ENCODE data around the gene CD2.

CD2 gene

GRCh38 chr1:116754198-116754977 is at the start of gene CD2:
TSS of gene CD2 (plus strand) at chr1:116754430. CDS start at chr1:116754493, 63 bp downstream.
- no peak for FAIRE-seq

- FAIRE-seq = no peak
These were observed 48.1 kb upstream of the CD2 start for GRCh38 chr1:116706123-116706522.

- no peak for FAIRE-seq
These were observed 47.4 kb upstream of the CD2 start for GRCh38 chr1:116706841-116707240.

- no peak for FAIRE-seq
These were observed 45.9 kb upstream of the CD2 start for GRCh38 chr1:116708255-116708900.

GRCh38 chr1:116709666-116710167 is 44.5 kb upstream of the CD2 start:
- FAIRE-seq = no peak

- no peak for FAIRE-seq
These were observed 43.6 kb upstream of the CD2 start for GRCh38 chr1:116710420-116711262.

GRCh38 chr1:116711263-116711840 is 42.9 kb upstream of the CD2 start:
- FAIRE-seq = no peak

GRCh38 chr1:116712510-116712909 is 41.7 kb upstream of the CD2 start:
- no peak for FAIRE-seq

GRCh38 chr1:116713474-116713873 is 40.8 kb upstream of the CD2 start:
- FAIRE-seq = no peak

- no peak for FAIRE-seq
These were observed 37.8 kb upstream of the CD2 start for GRCh38 chr1:116716391-116716790.

GRCh38 chr1:116717318-116717717 is 36.9 kb upstream of the CD2 start:
- no peak for FAIRE-seq

GRCh38 chr1:116720364-116721038 is 33.7 kb upstream of the CD2 start:
- FAIRE-seq = no peak

GRCh38 chr1:116721039-116721405 is 33.2 kb upstream of the CD2 start:
- FAIRE-seq = no peak

GRCh38 chr1:116721451-116722007 is 32.7 kb upstream of the CD2 start:
- FAIRE-seq = no peak

- no peak for FAIRE-seq
These were observed 32.0 kb upstream of the CD2 start for GRCh38 chr1:116722016-116722838.

- FAIRE-seq = no peak
These were observed 29.4 kb upstream of the CD2 start for GRCh38 chr1:116724765-116725375.

- FAIRE-seq = no peak
These were observed 28.4 kb upstream of the CD2 start for GRCh38 chr1:116725798-116726197.

- no peak for FAIRE-seq
These were observed 27.1 kb upstream of the CD2 start for GRCh38 chr1:116726872-116727820.

- FAIRE-seq = no peak
These were observed 22.8 kb upstream of the CD2 start for GRCh38 chr1:116731439-116731838.

- FAIRE-seq = no peak
These were observed 21.5 kb upstream of the CD2 start for GRCh38 chr1:116732726-116733125.

Data from A204.1 (cell line).